Activated CD8-positive, alpha-beta T cell treated with anti-CD3 and anti-CD28 coated beads, Interleukin-2, amount 10 ng/mL, durations not matched to agents 7 days and 5 days (primary cell): Measurements from ENCODE around the gene CADM1. TPM values are rescaled to one million over a fixed set of nuclear protein-coding genes. Genes with fewer than 3 reads are reported as not detected.

Experiments
- ATAC-seq: fragments of 150-1000 bp; cut with Tn5 transposase; one replicate; pipeline ENCODE4 v1.10.0; 2021; ENCODE audit warnings: moderate library complexity
- CTCF ChIA-PET: fragments of 350-600 bp; sonication (Branson Sonifier 250); formaldehyde crosslinking; loops from one replicate; lab custom pipeline; 2021; ENCODE audit warnings: antibody characterized with exemption; lab: Charles Lee
- POLR2A ChIA-PET: fragments of 350-600 bp; sonication (Branson Sonifier 250); formaldehyde crosslinking; loops from one replicate; lab custom pipeline; 2021; ENCODE audit warnings: antibody characterized with exemption; lab: Charles Lee
- DNase-seq: peaks from one replicate; pipeline ENCODE4 v3.0.0-alpha.2; 2020
- H3K27ac Mint-ChIP-seq: one replicate; pipeline ENCODE4 v1.8.0; 2021; ENCODE audit warnings: mild to moderate bottlenecking, mixed read lengths
- H3K27me3 Mint-ChIP-seq: one replicate; pipeline ENCODE4 v1.8.0; 2021; ENCODE audit warnings: low read depth, mixed read lengths
- H3K36me3 Mint-ChIP-seq: one replicate; pipeline ENCODE4 v1.8.0; 2021; ENCODE audit warnings: low read depth, mixed read lengths
- H3K4me1 Mint-ChIP-seq: one replicate; pipeline ENCODE4 v1.8.0; 2021; ENCODE audit warnings: low read depth, mixed read lengths
- H3K4me3 Mint-ChIP-seq: one replicate; pipeline ENCODE4 v1.8.0; 2021; ENCODE audit warnings: mild to moderate bottlenecking, mixed read lengths
- H3K9me3 Mint-ChIP-seq: one replicate; pipeline ENCODE4 v1.8.0; 2022; ENCODE audit warnings: mixed read lengths; ENCODE audit not compliant: insufficient read depth
- total RNA-seq, 2 experiments: library from RNA; stranded (reverse); gene quantifications; one replicate each; pipeline ENCODE4 v1.2.3, GENCODE V29; 2021

Gene CADM1
- total RNA-seq, 2 experiments from 2014 or later: 0.31 to 0.74 TPM

DNA sequence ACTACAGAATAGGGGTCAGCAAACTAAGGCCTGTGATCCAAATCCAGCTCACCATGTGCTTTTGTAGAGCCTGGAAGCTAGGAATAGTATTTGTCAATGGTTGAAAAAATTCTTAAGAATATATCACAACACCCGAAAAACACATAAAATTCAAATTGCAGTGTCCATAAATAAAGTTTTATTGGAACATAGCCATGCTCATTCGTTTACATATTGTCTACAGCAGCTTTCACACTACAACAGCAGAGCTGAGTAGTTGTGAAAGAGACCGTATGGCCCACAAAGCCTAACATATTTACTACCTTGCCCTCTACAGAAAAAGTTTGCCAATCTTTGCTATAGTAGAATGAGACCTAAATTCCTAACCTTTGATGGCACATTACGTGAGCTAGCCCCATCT lies 125.7 kb downstream of the CADM1 start:
- ATAC-seq (no peak), DNase-seq (no peak)
- ChIA-PET POLR2A (no interaction called here), CTCF (no interaction called here)
- H3K4me1 Mint-ChIP-seq: no peaks in the 10 kb centered on the region
- no peak overlapping the region for H3K27ac Mint-ChIP-seq
- H3K9me3 Mint-ChIP-seq: no peaks in the 10 kb centered on the region
- no peaks in the 10 kb centered on the region for H3K36me3 Mint-ChIP-seq
- H3K27me3 Mint-ChIP-seq: no peaks in the 10 kb centered on the region
- no peak overlapping the region for H3K4me3 Mint-ChIP-seq

- POLR2A ChIA-PET: no interaction called here
- ATAC-seq: no peak
- H3K4me3 Mint-ChIP-seq: no peak overlapping the region
Observed at GRCh38 chr11:115377882-115378296, 126.3 kb downstream of the CADM1 start.

DNA sequence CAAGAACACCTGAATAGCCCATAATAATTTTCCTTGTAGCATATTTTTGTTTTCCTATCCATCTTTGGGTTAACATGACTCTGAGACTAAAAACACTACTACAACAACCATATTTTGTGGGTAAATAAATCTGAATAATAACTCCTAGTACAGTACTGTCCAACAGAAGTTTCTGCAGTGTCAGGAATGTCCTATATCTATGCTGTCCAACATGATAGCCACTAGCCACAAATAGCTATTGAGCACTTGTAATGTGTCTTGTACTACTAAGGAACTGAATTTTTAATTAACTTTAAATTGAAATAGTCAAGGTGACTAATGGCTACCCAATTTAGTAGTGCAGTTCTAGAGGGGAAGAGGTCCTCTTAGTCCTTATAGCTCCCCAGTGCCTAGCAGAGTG lies 135.6 kb downstream of the CADM1 start:
- Mint-ChIP-seq H3K36me3 (no peaks in the 10 kb centered on the region), H3K4me1 (no peaks in the 10 kb centered on the region), H3K4me3 (no peak overlapping the region), H3K9me3 (no peaks in the 10 kb centered on the region), H3K27ac (no peak overlapping the region), H3K27me3 (no peaks in the 10 kb centered on the region)
- POLR2A ChIA-PET: no interaction called here
- no peak for DNase-seq
- CTCF ChIA-PET: no interaction called here
- ATAC-seq: no peak

More at GRCh38 chr11:115377882-115378296, 126.3 kb downstream of the CADM1 start:
- CTCF ChIA-PET: no interaction called here
- Mint-ChIP-seq H3K9me3 (no peaks in the 10 kb centered on the region), H3K4me1 (no peaks in the 10 kb centered on the region), H3K27ac (no peak overlapping the region), H3K36me3 (no peaks in the 10 kb centered on the region), H3K27me3 (no peaks in the 10 kb centered on the region)
- no peak for DNase-seq

DNA sequence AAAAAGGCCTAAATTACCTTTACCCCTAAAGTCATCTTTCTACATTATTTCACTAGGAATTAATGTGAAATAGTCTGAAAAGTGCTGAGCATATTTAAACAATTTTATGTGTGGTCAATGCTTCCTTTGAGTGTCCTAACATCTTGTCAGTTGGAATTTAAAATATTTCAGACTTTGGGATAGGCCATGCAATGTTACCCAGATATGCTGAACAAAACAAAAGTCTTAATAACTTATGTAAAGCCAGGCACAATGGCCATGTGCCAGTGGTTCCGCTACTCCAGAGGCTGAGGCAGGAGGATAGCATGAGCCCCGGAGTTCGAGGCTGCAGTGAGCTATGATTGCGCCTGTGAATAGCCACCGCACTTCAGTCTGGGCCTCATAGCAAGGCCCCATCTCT lies 137.4 kb downstream of the CADM1 start:
- no peaks in the 10 kb centered on the region for H3K4me1 Mint-ChIP-seq
- H3K9me3 Mint-ChIP-seq: no peaks in the 10 kb centered on the region
- ChIA-PET CTCF (no interaction called here), POLR2A (no interaction called here)
- DNase-seq (no peak), ATAC-seq (no peak)
- H3K27ac Mint-ChIP-seq: no peak overlapping the region
- H3K36me3 Mint-ChIP-seq: no peaks in the 10 kb centered on the region
- H3K4me3 Mint-ChIP-seq: no peak overlapping the region
- H3K27me3 Mint-ChIP-seq: no peaks in the 10 kb centered on the region

GRCh38 chr11:115365907-115366306 lies 138.3 kb downstream of the CADM1 start:
- CTCF ChIA-PET: no interaction called here

DNA sequence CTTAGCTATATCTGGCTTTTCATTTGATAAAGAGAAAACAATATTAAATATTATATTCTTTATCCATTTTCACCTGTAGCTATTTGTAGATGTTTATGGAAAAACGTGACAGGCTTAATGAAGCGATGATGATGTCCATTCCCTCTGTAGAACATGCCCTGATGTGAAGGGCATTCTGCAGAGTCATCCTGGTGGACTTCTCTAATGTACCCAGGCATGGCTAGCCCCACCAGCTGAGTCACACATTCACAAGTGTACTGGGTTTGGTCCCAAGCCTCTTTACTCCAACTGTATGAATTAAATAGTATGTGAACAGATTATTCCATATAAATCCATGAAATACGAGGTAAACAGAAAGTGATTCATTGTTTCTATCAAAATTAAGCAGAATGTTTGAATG lies 139.3 kb downstream of the CADM1 start:
- H3K9me3 Mint-ChIP-seq: no peaks in the 10 kb centered on the region
- CTCF ChIA-PET: no interaction called here

More at GRCh38 chr11:115365907-115366306, 138.3 kb downstream of the CADM1 start:
- no peak for ATAC-seq
- Mint-ChIP-seq H3K4me3 (no peak overlapping the region), H3K9me3 (no peaks in the 10 kb centered on the region), H3K27ac (no peak overlapping the region), H3K36me3 (no peaks in the 10 kb centered on the region), H3K4me1 (no peaks in the 10 kb centered on the region), H3K27me3 (no peaks in the 10 kb centered on the region)
- POLR2A ChIA-PET: no interaction called here
- no peak for DNase-seq

GRCh38 chr11:115363921-115364320 lies 140.3 kb downstream of the CADM1 start:
- Mint-ChIP-seq H3K4me3 (no peak overlapping the region), H3K4me1 (no peaks in the 10 kb centered on the region), H3K27me3 (no peaks in the 10 kb centered on the region), H3K9me3 (no peaks in the 10 kb centered on the region), H3K27ac (no peak overlapping the region), H3K36me3 (no peaks in the 10 kb centered on the region)
- CTCF ChIA-PET: no interaction called here
- DNase-seq: no peak
- POLR2A ChIA-PET: no interaction called here
- ATAC-seq: no peak

More for the DNA sequence above, 139.3 kb downstream of the CADM1 start:
- no peak for DNase-seq
- no peak overlapping the region for H3K4me3 Mint-ChIP-seq
- H3K27me3 Mint-ChIP-seq: no peaks in the 10 kb centered on the region
- no peaks in the 10 kb centered on the region for H3K4me1 Mint-ChIP-seq
- ATAC-seq: no peak
- POLR2A ChIA-PET: no interaction called here
- no peak overlapping the region for H3K27ac Mint-ChIP-seq
- no peaks in the 10 kb centered on the region for H3K36me3 Mint-ChIP-seq

DNA sequence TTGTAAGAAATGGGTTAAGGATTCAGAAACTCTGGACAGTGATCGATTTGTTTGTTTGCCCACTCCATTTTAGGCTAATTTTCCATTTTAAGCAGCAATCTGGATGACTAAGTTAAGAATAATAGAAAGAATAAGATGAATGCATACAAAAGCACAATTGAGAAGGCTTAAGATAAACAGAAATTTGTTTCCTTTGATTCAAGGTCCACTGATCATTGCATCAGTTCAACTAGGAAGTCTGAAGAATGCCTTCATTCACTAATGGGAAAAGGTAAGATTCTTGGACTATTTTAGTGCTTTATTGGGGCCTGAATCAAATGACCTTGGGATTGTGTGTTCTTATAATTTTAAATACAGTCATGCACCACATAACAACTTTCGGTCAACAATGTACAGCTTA lies 140.8 kb downstream of the CADM1 start:
- DNase-seq: no peak
- ATAC-seq: no peak
- Mint-ChIP-seq H3K4me1 (no peaks in the 10 kb centered on the region), H3K27me3 (no peaks in the 10 kb centered on the region), H3K27ac (no peak overlapping the region), H3K4me3 (no peak overlapping the region), H3K9me3 (no peaks in the 10 kb centered on the region), H3K36me3 (no peaks in the 10 kb centered on the region)
- ChIA-PET CTCF (no interaction called here), POLR2A (no interaction called here)

- Mint-ChIP-seq H3K27me3 (no peaks in the 10 kb centered on the region), H3K27ac (no peak overlapping the region), H3K9me3 (no peaks in the 10 kb centered on the region), H3K4me1 (no peaks in the 10 kb centered on the region), H3K4me3 (no peak overlapping the region), H3K36me3 (no peaks in the 10 kb centered on the region)
- POLR2A ChIA-PET: no interaction called here
- DNase-seq (no peak), ATAC-seq (no peak)
- CTCF ChIA-PET: no interaction called here
Observed at GRCh38 chr11:115362997-115363396, 141.2 kb downstream of the CADM1 start.

DNA sequence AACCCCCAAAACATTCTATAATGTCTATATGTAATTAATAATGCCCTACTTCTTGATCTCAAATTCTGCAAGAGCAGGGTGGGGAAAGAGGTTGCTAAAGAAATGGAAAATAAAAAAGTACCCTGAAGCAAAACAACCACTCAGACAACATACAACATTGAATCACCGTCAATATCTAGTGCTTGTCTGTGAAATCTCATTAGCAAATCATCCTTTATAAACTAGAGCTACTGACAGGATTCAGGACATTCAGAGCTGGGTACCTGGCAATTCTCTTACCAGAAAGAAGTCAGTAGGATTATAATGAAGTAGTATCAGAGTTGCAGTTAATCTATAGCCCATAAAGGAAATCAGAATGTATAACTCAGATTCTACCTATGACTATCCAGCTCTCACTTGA lies 143.2 kb downstream of the CADM1 start:
- Mint-ChIP-seq H3K4me3 (no peak overlapping the region), H3K27ac (no peak overlapping the region), H3K4me1 (no peaks in the 10 kb centered on the region), H3K36me3 (no peaks in the 10 kb centered on the region), H3K9me3 (no peaks in the 10 kb centered on the region), H3K27me3 (no peaks in the 10 kb centered on the region)
- ChIA-PET CTCF (no interaction called here), POLR2A (no interaction called here)
- DNase-seq (no peak), ATAC-seq (no peak)

- ChIA-PET CTCF (no interaction called here), POLR2A (no interaction called here)
Observed at GRCh38 chr11:115360186-115360824, 143.9 kb downstream of the CADM1 start.

DNA sequence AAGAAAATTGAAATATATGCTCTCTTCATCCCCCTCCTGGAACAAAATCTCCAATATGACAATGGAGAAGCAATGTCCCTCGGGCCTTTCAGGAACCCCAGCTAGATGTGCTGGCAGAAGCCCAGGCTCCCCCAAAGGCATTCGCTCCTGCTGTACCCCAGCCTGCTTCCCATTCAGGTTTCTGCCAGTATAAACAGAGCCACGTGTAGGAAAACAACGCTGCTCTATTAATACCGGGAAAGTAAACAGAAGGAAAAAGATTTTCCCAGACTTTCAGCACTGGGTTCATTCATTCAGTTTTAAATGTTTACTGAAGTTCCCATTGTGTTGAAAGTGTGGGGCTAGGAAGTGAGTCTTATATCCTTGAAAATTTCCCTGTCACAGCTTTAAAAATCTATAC lies 147.1 kb downstream of the CADM1 start:
- H3K4me1 Mint-ChIP-seq: no peaks in the 10 kb centered on the region
- no peaks in the 10 kb centered on the region for H3K36me3 Mint-ChIP-seq
- ChIA-PET POLR2A (no interaction called here), CTCF (no interaction called here)
- no peak for DNase-seq
- ATAC-seq: no peak
- H3K4me3 Mint-ChIP-seq: no peak overlapping the region
- H3K9me3 Mint-ChIP-seq: no peaks in the 10 kb centered on the region
- H3K27me3 Mint-ChIP-seq: no peaks in the 10 kb centered on the region
- no peak overlapping the region for H3K27ac Mint-ChIP-seq

More at GRCh38 chr11:115360186-115360824, 143.9 kb downstream of the CADM1 start:
- no peak for DNase-seq
- Mint-ChIP-seq H3K27ac (no peak overlapping the region), H3K27me3 (no peaks in the 10 kb centered on the region), H3K4me3 (no peak overlapping the region), H3K4me1 (no peaks in the 10 kb centered on the region), H3K36me3 (no peaks in the 10 kb centered on the region), H3K9me3 (no peaks in the 10 kb centered on the region)
- no peak for ATAC-seq
